ENCODE measurements around the gene IQSEC2.
A peak's percentile ranks its signal among the peaks of the same experiment; 100 is the strongest.

The IQSEC2 gene

GRCh38 chrX:53281321-53281822, at the start of gene IQSEC2:
Gene IQSEC2 (minus strand): TSS chrX:53281584.
- peak; percentile 65 for DNase-seq (ENCODE audit: low spot score)

GRCh38 chrX:53330331-53330730, 48.9 kb upstream of the IQSEC2 start:
- DNase-seq (ENCODE audit: low spot score) = no peak

- DNase-seq (ENCODE audit: low spot score) = no peak
Measured at GRCh38 chrX:53324803-53325202, 43.4 kb upstream of the IQSEC2 start.

GRCh38 chrX:53324085-53324484, 42.7 kb upstream of the IQSEC2 start:
- DNase-seq (ENCODE audit: low spot score) = no peak

GRCh38 chrX:53323196-53323595, 41.8 kb upstream of the IQSEC2 start:
- no peak for DNase-seq (ENCODE audit: low spot score)

- no peak for DNase-seq (ENCODE audit: low spot score)
Measured at GRCh38 chrX:53321943-53322497, 40.6 kb upstream of the IQSEC2 start.

- DNase-seq (ENCODE audit: low spot score) = no peak
Measured at GRCh38 chrX:53321230-53321942, 40.0 kb upstream of the IQSEC2 start.

- DNase-seq (ENCODE audit: low spot score) = no peak
Measured at GRCh38 chrX:53320543-53321229, 39.3 kb upstream of the IQSEC2 start.

GRCh38 chrX:53319614-53320542, 38.5 kb upstream of the IQSEC2 start:
- no peak for DNase-seq (ENCODE audit: low spot score)

GRCh38 chrX:53318766-53319353, 37.5 kb upstream of the IQSEC2 start:
- DNase-seq (ENCODE audit: low spot score) = no peak

GRCh38 chrX:53317365-53318069, 36.1 kb upstream of the IQSEC2 start:
- peak; percentile 77 for DNase-seq (ENCODE audit: low spot score)

- no peak for DNase-seq (ENCODE audit: low spot score)
Measured at GRCh38 chrX:53316860-53317237, 35.5 kb upstream of the IQSEC2 start.

GRCh38 chrX:53316111-53316859, 34.9 kb upstream of the IQSEC2 start:
- no peak for DNase-seq (ENCODE audit: low spot score)

- DNase-seq (ENCODE audit: low spot score) = no peak
Measured at GRCh38 chrX:53313728-53314105, 32.3 kb upstream of the IQSEC2 start.

- peak; percentile 70 for DNase-seq (ENCODE audit: low spot score)
Measured at GRCh38 chrX:53312946-53313727, 31.8 kb upstream of the IQSEC2 start.

- DNase-seq (ENCODE audit: low spot score) = no peak
Measured at GRCh38 chrX:53309837-53310236, 28.5 kb upstream of the IQSEC2 start.

GRCh38 chrX:53308836-53309235, 27.5 kb upstream of the IQSEC2 start:
- no peak for DNase-seq (ENCODE audit: low spot score)

- DNase-seq (ENCODE audit: low spot score) = no peak
Measured at GRCh38 chrX:53305996-53306937, 24.9 kb upstream of the IQSEC2 start.

All from ecto neural progenitor cell (in vitro differentiated cells).